Activated CD4-positive, alpha-beta T cell treated with anti-CD3 and anti-CD28 coated beads for 4 hours (primary cell): ENCODE results near the gene SRPK2.
"Not testable (repeated sequence)": the region's sequence is repeated elsewhere in the genome, so short reads cannot be mapped to it uniquely, and the experiment has no call there.

Source experiments
- DNase-seq, 2 donors: peaks; one replicate each; pipeline ENCODE4 v3.0.0-alpha.2; 2020

SRPK2 gene

GRCh38 chr7:105258919-105259318 is 129.8 kb downstream of the SRPK2 start:
- not testable (repeated sequence) for DNase-seq

- no peak for DNase-seq
Observed at GRCh38 chr7:105257338-105257737, 131.4 kb downstream of the SRPK2 start.

GRCh38 chr7:105256761-105257231 is 131.9 kb downstream of the SRPK2 start:
- no peak for DNase-seq

- DNase-seq, result no peak
Observed at GRCh38 chr7:105250706-105251105, 138.0 kb downstream of the SRPK2 start.

- no peak for DNase-seq
Observed at GRCh38 chr7:105250239-105250638, 138.5 kb downstream of the SRPK2 start.

GRCh38 chr7:105249216-105249615 is 139.5 kb downstream of the SRPK2 start:
- no peak for DNase-seq

- no peak for DNase-seq
Observed at GRCh38 chr7:105246679-105247078, 142.0 kb downstream of the SRPK2 start.

GRCh38 chr7:105246256-105246655 is 142.5 kb downstream of the SRPK2 start:
- no peak for DNase-seq

GRCh38 chr7:105245398-105246114 is 143.2 kb downstream of the SRPK2 start:
- no peak for DNase-seq

GRCh38 chr7:105244594-105244993 is 144.1 kb downstream of the SRPK2 start:
- no peak for DNase-seq

- DNase-seq, result no peak
Observed at GRCh38 chr7:105241198-105241597, 147.5 kb downstream of the SRPK2 start.

- no peak for DNase-seq
Observed at GRCh38 chr7:105238198-105238765, 150.4 kb downstream of the SRPK2 start.

GRCh38 chr7:105234886-105235285 is 153.8 kb downstream of the SRPK2 start:
- no peak for DNase-seq

GRCh38 chr7:105232829-105233291 is 155.9 kb downstream of the SRPK2 start:
- DNase-seq, result not testable (repeated sequence)

- DNase-seq, result no peak
Observed at GRCh38 chr7:105230486-105230885, 158.2 kb downstream of the SRPK2 start.

GRCh38 chr7:105229641-105230040 is 159.1 kb downstream of the SRPK2 start:
- DNase-seq, result no peak

- no peak for DNase-seq
Observed at GRCh38 chr7:105228555-105228954, 160.2 kb downstream of the SRPK2 start.

- DNase-seq, result no peak
Observed at GRCh38 chr7:105227391-105227790, 161.3 kb downstream of the SRPK2 start.

- peak in 1 of 2 donors; percentile 12 for DNase-seq
Observed at GRCh38 chr7:105224884-105225651, 163.7 kb downstream of the SRPK2 start.

- DNase-seq, result no peak
Observed at GRCh38 chr7:105222953-105223352, 165.8 kb downstream of the SRPK2 start.

GRCh38 chr7:105219771-105220160 is 169.0 kb downstream of the SRPK2 start:
- no peak for DNase-seq

GRCh38 chr7:105218939-105219770 is 169.6 kb downstream of the SRPK2 start:
- no peak for DNase-seq

GRCh38 chr7:105218215-105218614 is 170.5 kb downstream of the SRPK2 start:
- no peak for DNase-seq
